ENCODE measurements around the gene TXNL4A.

TXNL4A gene

DNA sequence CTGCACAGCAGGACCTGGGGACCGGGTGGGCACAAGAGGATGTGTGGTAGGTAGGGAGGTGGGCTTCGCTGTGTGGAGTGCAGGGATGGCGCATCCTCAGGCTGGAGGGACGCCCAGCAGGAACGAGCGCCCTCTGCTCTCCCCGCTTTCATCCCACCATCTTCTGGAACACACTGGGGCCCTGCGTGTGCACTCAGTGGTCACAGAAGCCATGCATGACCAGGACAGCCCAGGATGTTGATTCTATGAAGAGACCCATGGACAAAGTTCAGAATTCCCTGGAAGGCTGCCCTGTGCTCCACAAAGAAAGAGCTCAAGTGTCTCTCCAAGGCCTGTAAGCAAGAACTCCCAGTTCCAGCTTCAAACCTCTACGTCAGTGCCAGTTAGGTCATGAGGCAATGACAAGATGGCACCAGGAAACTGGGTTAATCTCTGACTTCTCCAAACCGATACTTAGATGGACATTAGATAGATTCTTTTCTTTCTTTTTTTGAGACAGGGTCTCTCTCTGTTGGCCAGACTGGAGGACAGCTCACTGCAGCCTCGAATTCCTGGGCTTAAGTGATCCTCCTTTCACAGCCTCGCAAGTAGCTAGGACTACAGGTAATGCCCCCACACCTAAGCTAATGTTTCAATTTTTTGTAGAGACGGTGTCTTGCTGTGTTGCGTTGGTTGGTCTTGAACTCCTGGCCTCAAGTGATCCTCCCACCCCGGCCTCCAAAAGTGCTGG, 40.3 kb downstream of the TXNL4A start:
- no peak for DNase-seq

- DNase-seq = no peak
These were observed 41.2 kb downstream of the TXNL4A start for GRCh38 chr18:79947054-79947755.

- DNase-seq = no peak
These were observed 43.0 kb downstream of the TXNL4A start for GRCh38 chr18:79945118-79946042.

DNA sequence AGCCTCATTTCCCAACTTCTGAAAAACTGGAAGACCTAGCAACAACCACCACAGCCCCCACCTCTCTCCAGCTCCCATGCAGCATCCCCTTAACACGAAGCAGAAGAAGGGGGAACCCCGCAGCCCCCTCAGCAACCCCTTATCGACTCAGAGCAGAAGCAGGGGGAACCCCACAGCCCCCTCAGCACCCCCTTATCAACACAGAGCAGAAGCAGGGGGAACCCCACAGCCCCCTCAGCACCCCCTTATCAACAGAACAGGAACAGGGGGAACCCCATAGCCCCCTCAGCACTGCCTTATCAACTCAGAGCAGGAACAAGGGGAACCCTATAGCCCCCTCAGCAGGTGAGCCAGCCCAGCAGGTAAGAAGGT, 43.6 kb downstream of the TXNL4A start:
- no peak for DNase-seq

- DNase-seq = peak; percentile 9
These were observed 44.1 kb downstream of the TXNL4A start for GRCh38 chr18:79944126-79944731.

GRCh38 chr18:79943608-79944125, 44.7 kb downstream of the TXNL4A start:
- no peak for DNase-seq

DNA sequence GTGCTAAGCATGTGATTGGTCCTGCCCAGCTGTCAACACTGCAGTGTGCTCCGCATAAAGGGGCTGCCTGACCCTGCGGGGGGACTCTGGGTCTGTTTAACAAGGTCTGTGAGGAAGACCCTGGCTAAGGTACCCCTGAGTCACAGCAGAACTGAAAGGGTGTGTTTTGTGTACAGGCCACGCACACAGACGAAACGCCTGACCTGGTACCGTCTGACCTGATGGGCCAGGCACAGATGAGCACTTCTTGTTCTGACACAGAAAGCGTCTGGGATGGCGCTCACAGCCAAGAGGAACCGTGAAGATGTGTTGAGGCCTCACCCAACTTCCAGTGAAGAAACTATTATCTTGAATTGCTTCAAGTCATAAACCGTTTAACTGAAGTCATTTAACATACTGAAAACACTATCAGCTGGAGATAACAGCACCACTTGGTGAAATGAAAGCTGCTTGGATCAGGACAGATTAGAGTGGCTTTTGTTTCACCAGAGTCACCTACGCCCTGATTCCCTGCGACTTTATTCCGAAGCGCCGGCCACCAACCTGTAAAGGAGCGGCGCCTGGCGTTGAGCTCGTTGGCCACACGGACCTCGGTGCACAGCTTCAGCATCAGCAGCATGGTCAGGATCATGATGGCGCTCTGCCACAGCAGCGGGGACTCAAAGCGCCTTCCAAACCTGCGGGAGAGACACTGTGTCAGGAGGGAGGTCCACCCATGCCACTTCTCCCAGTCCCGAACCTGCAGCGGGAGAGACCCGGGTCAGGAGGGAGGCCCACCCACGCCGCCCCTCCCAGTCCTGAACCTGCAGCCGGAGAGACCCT, 45.4 kb downstream of the TXNL4A start:
- DNase-seq = no peak

DNA sequence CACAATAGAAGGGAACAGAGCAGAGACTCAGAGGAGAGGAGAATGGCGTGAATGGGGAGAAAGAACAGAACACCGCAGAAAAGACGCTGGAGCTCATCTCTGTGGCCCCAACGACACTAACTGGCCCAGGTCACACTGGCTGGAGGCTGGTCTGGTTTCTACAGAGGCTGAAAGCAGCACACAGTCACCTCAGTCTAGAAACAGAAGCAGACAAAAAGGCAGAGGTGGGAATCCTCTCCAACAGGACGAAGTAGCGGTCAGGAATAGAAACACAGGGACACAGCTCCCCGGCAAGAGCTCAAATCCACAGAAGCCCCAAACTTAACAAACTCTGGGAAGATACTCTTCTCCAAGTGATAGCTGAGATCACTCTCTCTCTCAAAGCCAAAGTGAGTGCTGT, 46.2 kb downstream of the TXNL4A start:
- DNase-seq = no peak

GRCh38 chr18:79941473-79942119, 46.8 kb downstream of the TXNL4A start:
- no peak for DNase-seq

GRCh38 chr18:79940814-79941472, 47.4 kb downstream of the TXNL4A start:
- no peak for DNase-seq

GRCh38 chr18:79940126-79940813, 48.1 kb downstream of the TXNL4A start:
- DNase-seq = no peak

DNA sequence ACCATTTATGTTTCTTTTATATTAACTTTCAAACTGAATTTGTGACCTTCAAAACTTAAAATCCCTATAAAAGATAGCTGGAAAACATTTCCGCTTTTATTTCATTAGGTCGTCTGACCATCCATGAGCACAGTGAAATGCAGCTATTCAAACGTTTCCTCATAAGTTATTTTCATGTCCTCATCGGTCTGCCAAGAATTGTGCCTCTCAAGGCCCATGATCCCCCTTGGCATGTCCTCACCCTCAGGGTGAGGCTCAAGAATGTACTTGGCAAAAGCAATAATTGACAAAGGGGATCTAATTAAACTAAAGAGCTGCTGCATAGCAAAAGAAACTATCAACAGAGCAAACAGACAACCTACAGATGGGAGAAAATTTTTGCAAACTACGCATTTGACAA, 49.3 kb downstream of the TXNL4A start:
- DNase-seq = no peak

DNA sequence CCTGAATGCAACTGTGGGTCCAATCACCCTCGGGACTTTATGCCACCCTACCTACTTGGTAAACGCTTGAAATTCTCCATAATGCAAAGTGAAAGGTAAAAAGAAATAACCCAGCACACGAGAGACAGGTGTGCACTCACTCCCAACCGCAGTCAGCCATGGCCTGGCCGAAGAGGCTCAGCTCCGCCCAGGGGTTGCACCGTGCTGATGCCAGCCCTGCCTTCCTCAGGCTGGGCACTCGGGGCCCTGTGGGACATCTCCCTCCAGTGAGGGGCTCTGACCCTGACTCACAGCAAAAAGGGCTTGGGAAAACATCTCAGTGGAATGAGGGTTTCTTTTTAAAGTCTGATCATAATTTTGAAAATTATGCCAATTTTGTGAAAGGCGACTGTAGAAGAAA, 50.2 kb downstream of the TXNL4A start:
- no peak for DNase-seq

DNA sequence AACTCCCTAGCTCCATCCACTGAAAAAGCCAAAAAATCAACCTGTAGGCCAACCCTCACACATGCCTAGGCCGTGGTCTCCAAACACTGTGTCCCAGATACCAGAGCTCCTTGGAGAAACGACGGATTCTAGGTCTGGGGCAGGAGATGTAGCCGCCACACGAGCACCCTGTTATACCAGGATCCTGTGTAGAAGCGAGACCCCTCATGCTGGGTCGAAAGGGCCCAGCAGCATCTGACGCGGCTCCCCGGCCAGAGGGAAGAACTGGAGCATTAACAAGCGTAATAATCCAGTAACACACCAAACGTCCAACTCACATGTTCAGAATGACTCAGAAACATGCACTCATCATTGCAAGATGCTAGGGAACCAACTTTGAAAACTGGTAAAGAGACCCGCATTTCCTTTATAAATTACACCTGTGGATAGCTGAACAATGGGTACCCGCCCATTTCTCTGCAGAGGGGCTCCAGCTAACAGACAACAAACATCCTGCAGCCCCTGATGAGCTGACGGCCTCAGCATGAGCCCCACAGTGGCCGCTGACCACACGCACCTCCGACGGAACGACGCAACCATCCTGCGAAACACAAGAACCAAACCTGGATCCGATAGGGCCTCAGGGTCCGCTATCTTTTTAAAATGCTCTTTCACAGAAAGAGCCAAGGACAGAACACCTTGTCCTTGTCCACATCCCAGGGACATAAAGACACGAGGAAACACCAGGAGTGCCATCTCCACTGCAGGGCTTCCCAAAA, 51.1 kb downstream of the TXNL4A start:
- DNase-seq = no peak

DNA sequence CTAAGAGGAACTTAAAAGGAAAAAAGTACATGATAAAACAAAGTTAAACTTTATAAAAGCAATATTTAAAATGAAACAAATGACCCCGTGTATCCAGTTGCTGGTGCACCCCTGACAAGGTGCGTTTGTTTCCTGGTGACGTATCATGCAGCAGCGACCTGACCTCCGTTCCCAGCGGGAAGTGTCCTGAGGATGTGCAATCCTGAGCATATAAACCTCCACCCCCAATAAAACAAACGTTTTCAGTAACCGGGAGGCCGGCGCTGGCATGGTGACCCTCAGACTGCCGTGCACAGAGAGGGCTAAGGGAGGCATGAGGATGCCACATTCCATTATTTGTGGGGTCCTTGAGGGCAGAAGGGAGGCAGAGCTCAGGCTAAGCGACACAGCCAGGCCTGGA, 51.7 kb downstream of the TXNL4A start:
- DNase-seq = no peak

- no peak for DNase-seq
These were observed 52.4 kb downstream of the TXNL4A start for GRCh38 chr18:79935925-79936324.

DNA sequence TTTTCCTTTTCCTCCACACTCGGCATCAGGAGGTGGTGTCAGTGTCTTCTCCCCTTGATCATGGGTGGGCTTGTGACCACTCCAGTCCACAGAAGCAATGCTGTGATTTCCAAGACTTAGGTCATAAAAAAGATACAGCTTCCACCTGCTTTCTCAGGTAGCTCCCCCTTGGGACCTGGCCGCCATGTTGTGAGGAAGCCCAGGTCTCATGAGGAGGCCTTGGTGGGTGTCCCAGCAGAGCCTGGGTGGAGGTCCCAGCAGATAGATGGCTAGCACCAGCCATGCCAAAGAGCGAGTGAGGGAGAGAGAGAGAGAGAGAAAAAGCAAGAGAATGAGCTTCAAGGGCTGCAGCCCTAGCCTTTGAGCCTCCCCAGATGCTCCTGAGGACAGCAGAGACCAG, 52.9 kb downstream of the TXNL4A start:
- DNase-seq = no peak

- no peak for DNase-seq
These were observed 53.3 kb downstream of the TXNL4A start for GRCh38 chr18:79935098-79935480.

DNA sequence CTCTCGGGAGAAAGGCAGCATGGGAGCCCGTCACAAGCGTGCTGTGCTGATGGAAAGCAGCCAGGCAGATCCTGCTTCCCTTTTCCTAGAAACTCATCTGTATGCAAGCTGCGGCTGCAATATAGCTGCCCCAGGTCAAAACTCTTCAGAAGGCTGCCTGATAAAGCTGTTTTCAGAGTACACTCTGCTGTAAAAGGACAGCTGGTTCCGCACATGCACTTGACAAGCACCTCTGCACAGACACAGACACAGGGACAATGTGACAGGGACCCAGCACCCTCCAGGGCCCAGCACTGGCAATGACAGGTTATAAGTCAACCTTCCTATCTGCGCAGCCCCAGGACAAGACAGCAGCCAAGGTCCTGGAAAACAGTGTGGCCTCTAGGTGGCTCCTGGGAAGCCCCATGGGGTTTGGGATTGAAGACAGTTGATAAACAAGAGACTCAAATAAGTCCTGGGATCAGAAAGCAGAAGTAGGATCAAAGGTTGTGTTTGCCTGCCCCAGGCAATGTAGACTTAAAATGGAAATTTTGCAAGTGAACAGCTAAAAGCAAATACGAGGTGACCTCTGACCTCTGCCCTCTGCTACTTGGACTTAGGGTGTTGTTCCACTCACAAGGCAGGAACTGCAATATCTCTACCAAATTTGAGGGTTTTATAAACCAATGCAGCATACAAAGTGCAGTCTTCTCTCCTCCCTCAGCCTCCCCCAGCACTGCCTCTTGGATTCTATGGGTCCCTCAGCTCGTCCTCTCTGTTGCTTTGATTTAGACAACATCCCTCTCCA, 53.9 kb downstream of the TXNL4A start:
- no peak for DNase-seq
